Cardiac fibroblast (primary cell): ENCODE measurements around the gene PLA2G2C.

Source experiments
- DNase-seq, 2 donors: peaks; one replicate each; pipeline versions ENCODE4 v3.0.0 to v3.0.0-alpha.2; 2010; ENCODE audit warnings: low read depth in 2 of 2
- H3K4me3 ChIP-seq, 2 donors: replicated peaks in 1 of 2; 1 replicate in 1 of 2; 2 replicates in 1 of 2; pipeline ENCODE4 v1.5.1; 2011; ENCODE audit warnings: low read depth in 2 of 2, low read length in 2 of 2, mild to moderate bottlenecking in 2 of 2, moderate library complexity in 1 of 2
- TF ChIP-seq, protein P1 (sequence below): IDR thresholded peaks from one replicate; pipeline ENCODE4 v1.5.1; 2011; ENCODE audit warnings: low read depth, mild to moderate bottlenecking, low read length, inconsistent platforms

The PLA2G2C gene

DNA sequence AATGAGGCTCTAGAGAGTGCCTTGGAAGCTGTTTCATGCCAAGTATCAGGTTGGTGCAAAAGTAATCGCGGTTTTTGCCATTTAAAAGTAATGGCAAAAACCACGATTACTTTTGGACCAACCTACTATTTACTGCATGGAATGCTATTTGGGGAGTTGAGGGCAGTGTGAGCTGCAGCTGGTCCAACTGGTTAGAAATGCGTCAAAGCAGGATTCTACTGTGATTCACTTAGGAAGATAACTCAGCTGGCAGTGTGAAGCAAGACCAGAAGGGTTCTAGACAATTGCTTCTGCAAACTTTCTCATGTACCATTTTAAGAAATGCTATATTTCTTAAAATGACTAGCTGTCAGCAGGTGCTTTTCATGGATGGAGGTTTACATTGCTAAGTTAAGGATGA is 21.2 kb upstream of the PLA2G2C start:
- no peak for DNase-seq
- no peak overlapping the region for H3K4me3 ChIP-seq
- TF ChIP-seq, protein P1, sequence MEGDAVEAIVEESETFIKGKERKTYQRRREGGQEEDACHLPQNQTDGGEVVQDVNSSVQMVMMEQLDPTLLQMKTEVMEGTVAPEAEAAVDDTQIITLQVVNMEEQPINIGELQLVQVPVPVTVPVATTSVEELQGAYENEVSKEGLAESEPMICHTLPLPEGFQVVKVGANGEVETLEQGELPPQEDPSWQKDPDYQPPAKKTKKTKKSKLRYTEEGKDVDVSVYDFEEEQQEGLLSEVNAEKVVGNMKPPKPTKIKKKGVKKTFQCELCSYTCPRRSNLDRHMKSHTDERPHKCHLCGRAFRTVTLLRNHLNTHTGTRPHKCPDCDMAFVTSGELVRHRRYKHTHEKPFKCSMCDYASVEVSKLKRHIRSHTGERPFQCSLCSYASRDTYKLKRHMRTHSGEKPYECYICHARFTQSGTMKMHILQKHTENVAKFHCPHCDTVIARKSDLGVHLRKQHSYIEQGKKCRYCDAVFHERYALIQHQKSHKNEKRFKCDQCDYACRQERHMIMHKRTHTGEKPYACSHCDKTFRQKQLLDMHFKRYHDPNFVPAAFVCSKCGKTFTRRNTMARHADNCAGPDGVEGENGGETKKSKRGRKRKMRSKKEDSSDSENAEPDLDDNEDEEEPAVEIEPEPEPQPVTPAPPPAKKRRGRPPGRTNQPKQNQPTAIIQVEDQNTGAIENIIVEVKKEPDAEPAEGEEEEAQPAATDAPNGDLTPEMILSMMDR = no peak

DNA sequence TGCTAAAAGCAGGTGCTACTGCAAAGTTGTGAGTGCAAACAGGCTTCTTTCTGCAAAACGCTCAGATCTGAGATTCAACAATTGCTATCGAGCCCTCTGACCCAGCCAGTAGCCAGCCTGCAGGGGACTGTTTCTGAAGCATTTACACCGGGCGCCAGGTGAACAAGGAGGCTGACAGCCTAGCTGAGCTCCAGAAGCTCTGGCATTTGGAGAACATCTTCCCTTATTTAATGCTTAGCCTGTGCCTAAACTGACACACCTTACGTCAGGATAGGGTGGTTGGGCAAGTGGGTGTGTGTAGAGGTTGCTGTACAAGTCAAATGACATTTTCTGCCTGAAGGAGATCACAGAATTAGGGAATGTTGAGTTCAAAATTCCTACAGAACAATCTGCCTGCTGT is 15.8 kb upstream of the PLA2G2C start:
- DNase-seq = no peak
- TF ChIP-seq, protein P1 = no peak
- H3K4me3 ChIP-seq = no peak overlapping the region

DNA sequence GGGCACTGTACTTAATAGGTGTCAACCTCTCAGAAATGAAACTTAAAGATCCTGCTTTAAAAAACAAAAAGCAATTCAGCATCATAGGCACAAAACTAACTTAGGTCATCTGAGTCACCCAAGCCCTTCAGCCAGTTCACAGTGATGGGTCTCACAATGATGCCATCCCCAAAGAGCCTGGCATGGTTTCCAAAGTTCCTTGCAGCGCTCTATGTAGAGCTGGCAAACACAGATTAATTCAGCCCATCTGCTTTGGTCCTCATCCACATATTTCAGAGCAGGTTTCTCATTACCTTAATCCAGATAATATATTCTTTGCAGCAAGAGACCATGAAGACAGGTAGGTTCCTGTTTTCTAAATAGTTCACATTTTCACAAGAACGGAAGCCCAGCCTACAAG is 14.6 kb upstream of the PLA2G2C start:
- DNase-seq = no peak
- no peak overlapping the region for H3K4me3 ChIP-seq
- TF ChIP-seq, protein P1 = no peak

DNA sequence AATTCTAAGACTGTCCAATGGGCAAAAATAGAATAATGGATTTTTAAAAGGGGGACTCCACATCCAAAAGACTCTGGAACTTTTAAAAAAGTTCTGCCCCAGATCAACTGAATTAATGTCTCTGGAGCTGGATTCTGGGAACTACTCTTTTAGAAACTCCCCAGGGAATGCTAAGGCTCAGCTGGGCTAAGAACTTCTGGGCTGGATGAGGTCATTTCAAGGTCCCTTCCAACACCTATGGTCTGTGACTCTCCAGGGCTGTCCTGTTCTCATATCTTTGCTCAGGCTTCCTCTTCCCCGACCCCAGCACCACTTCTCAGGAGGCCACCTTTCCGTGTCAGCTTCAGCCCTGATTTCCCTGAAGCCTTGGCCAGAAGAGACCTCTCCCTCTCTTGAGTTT is 13.5 kb upstream of the PLA2G2C start:
- no peak overlapping the region for H3K4me3 ChIP-seq
- no peak for DNase-seq
- TF ChIP-seq, protein P1 = no peak

DNA sequence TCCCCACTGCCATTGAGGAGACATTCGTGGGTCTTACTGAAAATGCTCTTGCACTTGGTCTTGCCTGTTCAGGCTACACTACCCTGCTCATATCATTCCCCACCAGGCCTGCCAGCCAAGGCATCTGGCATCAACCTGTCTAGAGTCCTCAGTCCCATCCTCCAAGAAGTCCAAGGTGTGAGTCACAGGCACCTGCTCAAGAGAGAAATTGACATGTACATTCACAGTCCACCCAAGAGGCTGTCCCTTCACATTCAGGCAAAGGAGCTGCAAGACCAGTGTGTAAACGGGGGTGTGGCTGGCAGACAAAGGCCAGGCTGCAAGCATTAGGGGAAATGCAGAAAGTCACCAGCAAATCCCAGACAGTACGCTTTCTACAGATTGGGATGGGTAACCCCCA is 13.1 kb upstream of the PLA2G2C start:
- H3K4me3 ChIP-seq = no peak overlapping the region
- DNase-seq = no peak
- TF ChIP-seq, protein P1 = no peak

DNA sequence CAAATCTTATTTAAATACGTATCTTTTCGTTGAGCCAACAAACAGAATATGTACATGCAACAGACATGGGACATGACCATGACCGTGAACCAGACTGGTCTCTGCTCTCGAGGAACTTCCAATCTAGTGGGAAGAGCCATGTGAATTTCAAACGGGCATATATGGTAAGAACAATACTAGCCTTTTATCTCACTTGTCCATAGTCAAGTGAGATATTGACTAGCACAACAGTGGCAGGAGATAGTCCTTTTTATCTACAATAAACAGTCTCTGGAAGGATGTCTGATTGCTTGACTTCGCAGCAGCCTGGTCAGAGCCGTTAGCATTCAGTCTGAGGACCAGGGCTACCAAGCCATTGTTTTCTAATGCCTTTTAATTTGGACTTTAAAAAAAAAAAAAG is 12.6 kb upstream of the PLA2G2C start:
- no peak overlapping the region for H3K4me3 ChIP-seq
- TF ChIP-seq, protein P1 = no peak
- DNase-seq = no peak

DNA sequence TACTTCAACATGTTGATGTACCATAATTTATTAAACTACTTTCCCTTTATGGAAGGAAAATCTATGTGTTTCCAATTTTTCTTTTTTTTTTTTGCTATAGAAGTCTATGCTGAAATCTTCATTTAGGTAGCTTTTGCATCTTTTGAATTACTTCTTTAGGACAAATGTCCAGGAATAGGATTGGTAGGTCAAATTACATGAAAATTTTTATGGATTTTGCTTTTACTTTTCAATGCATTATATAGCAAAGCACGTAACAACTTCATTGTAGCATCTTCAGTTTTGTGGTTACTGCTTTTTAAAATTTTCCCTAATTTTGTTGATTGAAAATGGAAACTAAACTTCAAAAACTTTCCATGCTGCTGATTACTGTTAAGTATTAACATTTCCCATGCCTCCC is 12.0 kb upstream of the PLA2G2C start:
- no peak for DNase-seq
- TF ChIP-seq, protein P1 = no peak
- no peak overlapping the region for H3K4me3 ChIP-seq
